Measurements from ENCODE around the gene ZNF433.

The ZNF433 gene

GRCh38 chr19:11973019-11973810 is 62.3 kb downstream of the ZNF433 start:
- Histone ChIP-seq H3K27ac (ENCODE audit: low read depth, low read length) (no peak overlapping the region), H3K9ac (ENCODE audit: low read length in 5 of 5) (no peak overlapping the region), H3K4me3 (ENCODE audit: low read depth in 1 of 5, low read length in 5 of 5) (no peak overlapping the region), H3K27me3 (ENCODE audit: control insufficient read depth in 5 of 5, insufficient read depth in 4 of 5, low read length in 5 of 5) (no peaks in the 10 kb centered on the region), H3K9me3 (ENCODE audit: control insufficient read depth in 5 of 5, low read length in 5 of 5) (peaks cover 5 to 21% (median 14%) of the 10 kb centered on the region in 5 donors), H3K4me1 (ENCODE audit: control insufficient read depth in 5 of 5, insufficient read depth in 5 of 5, low read length in 5 of 5) (peaks cover 0 to 4% (median 0%) of the 10 kb centered on the region in 5 donors), H3K36me3 (ENCODE audit: control insufficient read depth in 5 of 5, insufficient read depth in 5 of 5, low read length in 5 of 5) (peaks cover 9 to 13% (median 12%) of the 10 kb centered on the region in 5 donors)

GRCh38 chr19:11971041-11971440 is 64.4 kb downstream of the ZNF433 start:
- H3K36me3 ChIP-seq (ENCODE audit: control insufficient read depth in 5 of 5, insufficient read depth in 5 of 5, low read length in 5 of 5), result peaks cover 0 to 3% (median 0%) of the 10 kb centered on the region in 5 donors
- H3K27ac ChIP-seq (ENCODE audit: low read depth, low read length), result no peak overlapping the region
- peaks cover 0 to 7% (median 5%) of the 10 kb centered on the region in 5 donors for H3K9me3 ChIP-seq (ENCODE audit: control insufficient read depth in 5 of 5, low read length in 5 of 5)
- no peaks in the 10 kb centered on the region for H3K27me3 ChIP-seq (ENCODE audit: control insufficient read depth in 5 of 5, insufficient read depth in 4 of 5, low read length in 5 of 5)
- no peak overlapping the region for H3K9ac ChIP-seq (ENCODE audit: low read length in 5 of 5)
- peaks cover 0 to 4% (median 0%) of the 10 kb centered on the region in 5 donors for H3K4me1 ChIP-seq (ENCODE audit: control insufficient read depth in 5 of 5, insufficient read depth in 5 of 5, low read length in 5 of 5)
- no peak overlapping the region for H3K4me3 ChIP-seq (ENCODE audit: low read depth in 1 of 5, low read length in 5 of 5)

- Histone ChIP-seq H3K4me1 (ENCODE audit: control insufficient read depth in 5 of 5, insufficient read depth in 5 of 5, low read length in 5 of 5) (peaks cover 0 to 12% (median 6%) of the 10 kb centered on the region in 5 donors), H3K4me3 (ENCODE audit: low read depth in 1 of 5, low read length in 5 of 5) (no peak overlapping the region), H3K27ac (ENCODE audit: low read depth, low read length) (no peak overlapping the region), H3K9me3 (ENCODE audit: control insufficient read depth in 5 of 5, low read length in 5 of 5) (no peaks in the 10 kb centered on the region), H3K9ac (ENCODE audit: low read length in 5 of 5) (no peak overlapping the region), H3K27me3 (ENCODE audit: control insufficient read depth in 5 of 5, insufficient read depth in 4 of 5, low read length in 5 of 5) (no peaks in the 10 kb centered on the region), H3K36me3 (ENCODE audit: control insufficient read depth in 5 of 5, insufficient read depth in 5 of 5, low read length in 5 of 5) (peaks cover 0 to 3% (median 0%) of the 10 kb centered on the region in 5 donors)
Observed at GRCh38 chr19:11970174-11970573, 65.3 kb downstream of the ZNF433 start.

- H3K27ac ChIP-seq (ENCODE audit: low read depth, low read length), result peak within 1 kb of the TSS; percentile 77
- peak within 1 kb of the TSS; percentile 94 to 99 (median 97) for H3K4me3 ChIP-seq (ENCODE audit: low read depth in 1 of 5, low read length in 5 of 5)
- H3K27me3 ChIP-seq (ENCODE audit: control insufficient read depth in 5 of 5, insufficient read depth in 4 of 5, low read length in 5 of 5), result no peaks in the 10 kb centered on the region
- peaks cover 6 to 24% (median 20%) of the 10 kb centered on the region in 5 donors for H3K4me1 ChIP-seq (ENCODE audit: control insufficient read depth in 5 of 5, insufficient read depth in 5 of 5, low read length in 5 of 5)
- peak within 1 kb of the TSS; percentile 63 to 78 (median 78) for H3K9ac ChIP-seq (ENCODE audit: low read length in 5 of 5)
- peaks cover 0 to 2% (median 0%) of the 10 kb centered on the region in 5 donors for H3K36me3 ChIP-seq (ENCODE audit: control insufficient read depth in 5 of 5, insufficient read depth in 5 of 5, low read length in 5 of 5)
- no peaks in the 10 kb centered on the region for H3K9me3 ChIP-seq (ENCODE audit: control insufficient read depth in 5 of 5, low read length in 5 of 5)
Observed at GRCh38 chr19:11964858-11965645, 70.4 kb downstream of the ZNF433 start, which contains the start of gene ZNF763. TSS of gene ZNF763 (plus strand) at chr19:11965040. CDS start at chr19:11965209, 169 bp downstream.
